HL-60 (cell line): ENCODE data around the gene NUDT9.
"Not testable (repeated sequence)": the region's sequence is repeated elsewhere in the genome, so short reads cannot be mapped to it uniquely, and the experiment has no call there.

ENCODE experiments used
- GABPA ChIP-seq: IDR thresholded peaks from 2 replicates; pipeline ENCODE4 v1.6.1; 2012; ENCODE audit warnings: low read depth
- POLR2AphosphoS5 ChIP-seq: IDR thresholded peaks from 2 replicates; pipeline ENCODE4 v1.6.1; 2012; ENCODE audit warnings: low read depth
- SPI1 ChIP-seq: IDR thresholded peaks from 2 replicates; pipeline ENCODE4 v1.6.1; 2012; ENCODE audit warnings: low read depth, mild to moderate bottlenecking, borderline replicate concordance
- TF ChIP-seq, protein P1 (sequence below): IDR thresholded peaks from one replicate; pipeline ENCODE4 v1.5.1; 2011; ENCODE audit warnings: low read length, control low read depth, inconsistent platforms; ENCODE audit not compliant: insufficient read depth
- TF ChIP-seq, protein P2 (sequence below): IDR thresholded peaks from 2 replicates; pipeline ENCODE4 v1.6.1; 2012; ENCODE audit warnings: low read depth; ENCODE audit not compliant: insufficient replicate concordance

DNA sequence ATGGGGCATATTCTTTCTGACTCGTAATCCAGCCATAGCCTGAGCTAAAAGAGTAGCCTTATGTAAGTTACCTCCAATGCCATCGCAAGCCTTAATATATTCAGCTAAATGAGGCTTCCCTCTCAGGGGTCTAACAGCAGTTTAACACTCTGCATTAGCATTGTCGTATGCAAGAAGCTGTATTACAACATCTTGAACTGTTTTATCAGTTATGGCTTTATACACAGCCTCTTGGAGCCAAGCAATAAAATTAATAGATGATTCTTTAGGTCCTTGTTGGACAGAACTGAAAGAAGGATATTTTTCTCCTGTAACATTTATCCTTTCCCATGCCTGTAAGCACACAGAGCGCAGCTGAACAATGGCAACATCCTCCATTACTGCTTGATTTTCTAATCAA is 15.5 kb upstream of the NUDT9 start:
- TF ChIP-seq, protein P1, sequence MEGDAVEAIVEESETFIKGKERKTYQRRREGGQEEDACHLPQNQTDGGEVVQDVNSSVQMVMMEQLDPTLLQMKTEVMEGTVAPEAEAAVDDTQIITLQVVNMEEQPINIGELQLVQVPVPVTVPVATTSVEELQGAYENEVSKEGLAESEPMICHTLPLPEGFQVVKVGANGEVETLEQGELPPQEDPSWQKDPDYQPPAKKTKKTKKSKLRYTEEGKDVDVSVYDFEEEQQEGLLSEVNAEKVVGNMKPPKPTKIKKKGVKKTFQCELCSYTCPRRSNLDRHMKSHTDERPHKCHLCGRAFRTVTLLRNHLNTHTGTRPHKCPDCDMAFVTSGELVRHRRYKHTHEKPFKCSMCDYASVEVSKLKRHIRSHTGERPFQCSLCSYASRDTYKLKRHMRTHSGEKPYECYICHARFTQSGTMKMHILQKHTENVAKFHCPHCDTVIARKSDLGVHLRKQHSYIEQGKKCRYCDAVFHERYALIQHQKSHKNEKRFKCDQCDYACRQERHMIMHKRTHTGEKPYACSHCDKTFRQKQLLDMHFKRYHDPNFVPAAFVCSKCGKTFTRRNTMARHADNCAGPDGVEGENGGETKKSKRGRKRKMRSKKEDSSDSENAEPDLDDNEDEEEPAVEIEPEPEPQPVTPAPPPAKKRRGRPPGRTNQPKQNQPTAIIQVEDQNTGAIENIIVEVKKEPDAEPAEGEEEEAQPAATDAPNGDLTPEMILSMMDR = not testable (repeated sequence)
- not testable (repeated sequence) for TF ChIP-seq POLR2AphosphoS5, SPI1, GABPA
- TF ChIP-seq, protein P2, sequence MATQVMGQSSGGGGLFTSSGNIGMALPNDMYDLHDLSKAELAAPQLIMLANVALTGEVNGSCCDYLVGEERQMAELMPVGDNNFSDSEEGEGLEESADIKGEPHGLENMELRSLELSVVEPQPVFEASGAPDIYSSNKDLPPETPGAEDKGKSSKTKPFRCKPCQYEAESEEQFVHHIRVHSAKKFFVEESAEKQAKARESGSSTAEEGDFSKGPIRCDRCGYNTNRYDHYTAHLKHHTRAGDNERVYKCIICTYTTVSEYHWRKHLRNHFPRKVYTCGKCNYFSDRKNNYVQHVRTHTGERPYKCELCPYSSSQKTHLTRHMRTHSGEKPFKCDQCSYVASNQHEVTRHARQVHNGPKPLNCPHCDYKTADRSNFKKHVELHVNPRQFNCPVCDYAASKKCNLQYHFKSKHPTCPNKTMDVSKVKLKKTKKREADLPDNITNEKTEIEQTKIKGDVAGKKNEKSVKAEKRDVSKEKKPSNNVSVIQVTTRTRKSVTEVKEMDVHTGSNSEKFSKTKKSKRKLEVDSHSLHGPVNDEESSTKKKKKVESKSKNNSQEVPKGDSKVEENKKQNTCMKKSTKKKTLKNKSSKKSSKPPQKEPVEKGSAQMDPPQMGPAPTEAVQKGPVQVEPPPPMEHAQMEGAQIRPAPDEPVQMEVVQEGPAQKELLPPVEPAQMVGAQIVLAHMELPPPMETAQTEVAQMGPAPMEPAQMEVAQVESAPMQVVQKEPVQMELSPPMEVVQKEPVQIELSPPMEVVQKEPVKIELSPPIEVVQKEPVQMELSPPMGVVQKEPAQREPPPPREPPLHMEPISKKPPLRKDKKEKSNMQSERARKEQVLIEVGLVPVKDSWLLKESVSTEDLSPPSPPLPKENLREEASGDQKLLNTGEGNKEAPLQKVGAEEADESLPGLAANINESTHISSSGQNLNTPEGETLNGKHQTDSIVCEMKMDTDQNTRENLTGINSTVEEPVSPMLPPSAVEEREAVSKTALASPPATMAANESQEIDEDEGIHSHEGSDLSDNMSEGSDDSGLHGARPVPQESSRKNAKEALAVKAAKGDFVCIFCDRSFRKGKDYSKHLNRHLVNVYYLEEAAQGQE = not testable (repeated sequence)
